ENCODE results near the gene TUBGCP6. TPM values are rescaled to one million over a fixed set of nuclear protein-coding genes. Genes with fewer than 3 reads are reported as not detected.

The TUBGCP6 gene
- total RNA-seq, 6 experiments from 2014 or later = 10.4 to 22.6 (median 14.6) TPM

GRCh38 chr22:50289942-50290630 lies 45.3 kb upstream of the TUBGCP6 start:
- TF ChIP-seq POLR2A (IDR thresholded peaks at IDR 0.05) = no peak
- no peak for TF ChIP-seq CTCF (IDR thresholded peaks at IDR 0.05)

GRCh38 chr22:50289151-50289941 lies 44.5 kb upstream of the TUBGCP6 start:
- no peak for TF ChIP-seq POLR2A (IDR thresholded peaks at IDR 0.05)
- no peak for TF ChIP-seq CTCF (IDR thresholded peaks at IDR 0.05)
- ATAC-seq (no peak), DNase-seq (no peak)
- H3K4me3 ChIP-seq = no peak overlapping the region
- H3K27ac ChIP-seq = no peak overlapping the region
- peaks cover 6 to 54% (median 33%) of the 10 kb centered on the region in 4 donors for H3K36me3 ChIP-seq
- WGBS (ENCODE audit: insufficient coverage, low coverage, low lambda C conversion rate, missing lambda C conversion rate) = no CpG with 5 or more reads among the region's 57 CpGs
- H3K4me1 ChIP-seq = peaks cover 0 to 27% (median 12%) of the 10 kb centered on the region in 4 donors
- H3K9me3 ChIP-seq = no peaks in the 10 kb centered on the region
- no peaks in the 10 kb centered on the region for H3K27me3 ChIP-seq
- intact Hi-C loops (cut with DNase I) = no loop called here

More at GRCh38 chr22:50289942-50290630, 45.3 kb upstream of the TUBGCP6 start:
- no peak overlapping the region for H3K4me3 ChIP-seq
- no peaks in the 10 kb centered on the region for H3K9me3 ChIP-seq
- peaks cover 0 to 35% (median 16%) of the 10 kb centered on the region in 4 donors for H3K4me1 ChIP-seq
- DNase-seq (no peak), ATAC-seq (no peak)
- H3K27ac ChIP-seq = no peak overlapping the region
- WGBS (ENCODE audit: insufficient coverage, low coverage, low lambda C conversion rate, missing lambda C conversion rate) = no CpG with 5 or more reads among the region's 37 CpGs
- intact Hi-C loops (cut with DNase I) = no loop called here
- H3K36me3 ChIP-seq = peaks cover 6 to 48% (median 33%) of the 10 kb centered on the region in 4 donors
- H3K27me3 ChIP-seq = no peaks in the 10 kb centered on the region

- no peaks in the 10 kb centered on the region for H3K27me3 ChIP-seq
- H3K4me1 ChIP-seq = peaks cover 0 to 11% (median 4%) of the 10 kb centered on the region in 4 donors
- 80% methylated on average over 1 of the region's 31 CpGs for WGBS (ENCODE audit: insufficient coverage, low coverage, low lambda C conversion rate, missing lambda C conversion rate)
- TF ChIP-seq CTCF (IDR thresholded peaks at IDR 0.05) = no peak
- no peak for TF ChIP-seq POLR2A (IDR thresholded peaks at IDR 0.05)
- intact Hi-C loops (cut with DNase I) = no loop called here
- ATAC-seq = no peak
- H3K4me3 ChIP-seq = no peak overlapping the region
- H3K27ac ChIP-seq = no peak overlapping the region
- H3K9me3 ChIP-seq = no peaks in the 10 kb centered on the region
- peaks cover 6 to 67% (median 42%) of the 10 kb centered on the region in 4 donors for H3K36me3 ChIP-seq
- no peak for DNase-seq
These were observed 42.9 kb upstream of the TUBGCP6 start for GRCh38 chr22:50287731-50288130.

- H3K4me1 ChIP-seq = peaks cover 0 to 2% (median 0%) of the 10 kb centered on the region in 4 donors
- peaks cover 6 to 75% (median 47%) of the 10 kb centered on the region in 4 donors for H3K36me3 ChIP-seq
- H3K27ac ChIP-seq = no peak overlapping the region
- intact Hi-C loops (cut with DNase I) = no loop called here
- no peak for DNase-seq
- H3K9me3 ChIP-seq = no peaks in the 10 kb centered on the region
- 100% methylated on average over 1 of the region's 40 CpGs for WGBS (ENCODE audit: insufficient coverage, low coverage, low lambda C conversion rate, missing lambda C conversion rate)
- TF ChIP-seq POLR2A (IDR thresholded peaks at IDR 0.05) (no peak), CTCF (IDR thresholded peaks at IDR 0.05) (no peak)
- no peak for ATAC-seq
- H3K4me3 ChIP-seq = no peak overlapping the region
- H3K27me3 ChIP-seq = no peaks in the 10 kb centered on the region
These were observed 42.0 kb upstream of the TUBGCP6 start for GRCh38 chr22:50286701-50287318.
